ENCODE measurements around the gene ALG13.

Gene ALG13

GRCh38 chrX:111649638-111650037 lies 31.3 kb upstream of the ALG13 start:
- H3K4me3 ChIP-seq (replicated peaks; ENCODE audit: low read depth, low read length), result no peak overlapping the region
- TF ChIP-seq, protein P1, sequence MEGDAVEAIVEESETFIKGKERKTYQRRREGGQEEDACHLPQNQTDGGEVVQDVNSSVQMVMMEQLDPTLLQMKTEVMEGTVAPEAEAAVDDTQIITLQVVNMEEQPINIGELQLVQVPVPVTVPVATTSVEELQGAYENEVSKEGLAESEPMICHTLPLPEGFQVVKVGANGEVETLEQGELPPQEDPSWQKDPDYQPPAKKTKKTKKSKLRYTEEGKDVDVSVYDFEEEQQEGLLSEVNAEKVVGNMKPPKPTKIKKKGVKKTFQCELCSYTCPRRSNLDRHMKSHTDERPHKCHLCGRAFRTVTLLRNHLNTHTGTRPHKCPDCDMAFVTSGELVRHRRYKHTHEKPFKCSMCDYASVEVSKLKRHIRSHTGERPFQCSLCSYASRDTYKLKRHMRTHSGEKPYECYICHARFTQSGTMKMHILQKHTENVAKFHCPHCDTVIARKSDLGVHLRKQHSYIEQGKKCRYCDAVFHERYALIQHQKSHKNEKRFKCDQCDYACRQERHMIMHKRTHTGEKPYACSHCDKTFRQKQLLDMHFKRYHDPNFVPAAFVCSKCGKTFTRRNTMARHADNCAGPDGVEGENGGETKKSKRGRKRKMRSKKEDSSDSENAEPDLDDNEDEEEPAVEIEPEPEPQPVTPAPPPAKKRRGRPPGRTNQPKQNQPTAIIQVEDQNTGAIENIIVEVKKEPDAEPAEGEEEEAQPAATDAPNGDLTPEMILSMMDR (IDR thresholded peaks at IDR 0.05; ENCODE audit: low read length, missing control alignments), result no peak
- no peak for DNase-seq (ENCODE audit: low read depth)

GRCh38 chrX:111650845-111651244 lies 30.1 kb upstream of the ALG13 start:
- no peak for DNase-seq (ENCODE audit: low read depth)
- TF ChIP-seq, protein P1 (IDR thresholded peaks at IDR 0.05; ENCODE audit: low read length, missing control alignments), result no peak
- H3K4me3 ChIP-seq (replicated peaks; ENCODE audit: low read depth, low read length), result no peak overlapping the region

- peak; percentile 1 for DNase-seq (ENCODE audit: low read depth)
- TF ChIP-seq, protein P1 (IDR thresholded peaks at IDR 0.05; ENCODE audit: low read length, missing control alignments), result no peak
- H3K4me3 ChIP-seq (replicated peaks; ENCODE audit: low read depth, low read length), result no peak overlapping the region
Measured at GRCh38 chrX:111652719-111653118, 28.3 kb upstream of the ALG13 start.

GRCh38 chrX:111661241-111661640 lies 19.7 kb upstream of the ALG13 start:
- TF ChIP-seq, protein P1 (IDR thresholded peaks at IDR 0.05; ENCODE audit: low read length, missing control alignments), result no peak
- DNase-seq (ENCODE audit: low read depth), result no peak
- no peak overlapping the region for H3K4me3 ChIP-seq (replicated peaks; ENCODE audit: low read depth, low read length)

- H3K4me3 ChIP-seq (replicated peaks; ENCODE audit: low read depth, low read length), result no peak overlapping the region
- TF ChIP-seq, protein P1 (IDR thresholded peaks at IDR 0.05; ENCODE audit: low read length, missing control alignments), result no peak
- no peak for DNase-seq (ENCODE audit: low read depth)
Measured at GRCh38 chrX:111662292-111662691, 18.7 kb upstream of the ALG13 start.

- no peak overlapping the region for H3K4me3 ChIP-seq (replicated peaks; ENCODE audit: low read depth, low read length)
- peak; percentile 48 for DNase-seq (ENCODE audit: low read depth)
- TF ChIP-seq, protein P1 (IDR thresholded peaks at IDR 0.05; ENCODE audit: low read length, missing control alignments), result no peak
Measured at GRCh38 chrX:111671668-111672067, 9.3 kb upstream of the ALG13 start.

DNA sequence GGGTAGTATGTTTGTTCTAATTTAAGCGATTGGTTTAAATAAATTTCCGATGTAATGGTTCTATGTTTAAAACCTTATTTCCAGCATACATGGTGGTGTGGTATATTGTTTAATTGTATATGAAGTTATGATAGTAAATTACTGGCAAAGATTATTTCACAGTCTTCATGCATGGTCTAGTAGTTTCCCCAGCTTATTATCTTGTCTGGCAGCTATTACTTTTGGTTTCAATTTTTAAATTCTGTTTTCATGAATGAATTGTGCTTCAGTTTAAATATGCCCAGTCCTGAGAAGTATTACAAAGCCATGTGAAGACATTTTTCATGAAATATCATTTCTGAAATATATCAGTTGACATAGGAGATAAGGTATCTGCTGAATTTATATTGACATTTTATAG lies 6.3 kb downstream of the ALG13 start:
- no peak for DNase-seq (ENCODE audit: low read depth)
- H3K4me3 ChIP-seq (replicated peaks; ENCODE audit: low read depth, low read length), result no peak overlapping the region
- TF ChIP-seq, protein P1 (IDR thresholded peaks at IDR 0.05; ENCODE audit: low read length, missing control alignments), result no peak
